ENCODE data around the gene PTPRC. TPM values are rescaled to one million over a fixed set of nuclear protein-coding genes. Genes with fewer than 3 reads are reported as not detected.

The PTPRC gene
- total and polyA plus RNA-seq, 2 experiments from 2014 or later, result 0.66 to 0.86 TPM

DNA sequence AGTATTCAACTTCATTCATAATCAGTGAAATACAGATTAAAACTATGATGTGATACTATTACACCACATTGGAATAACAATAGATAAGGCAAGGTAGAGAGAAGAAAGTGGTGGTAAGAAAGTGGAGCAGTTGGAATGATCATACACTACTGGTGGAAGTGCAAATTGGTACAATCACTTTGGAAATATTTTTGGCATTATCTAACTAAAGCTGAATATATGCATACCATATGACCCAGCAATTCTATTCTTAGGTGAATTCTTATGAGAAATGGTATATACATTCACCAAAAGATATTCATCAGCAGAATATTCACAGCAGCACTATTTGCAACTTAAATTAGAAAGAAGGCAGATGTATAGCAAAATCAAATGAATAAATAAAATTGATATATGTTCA is 21.4 kb upstream of the PTPRC start:
- Histone ChIP-seq H2AFZ (no peak overlapping the region), H3K36me3 (ENCODE audit: low read depth) (no peaks in the 10 kb centered on the region), H3K4me1 (ENCODE audit: insufficient read depth) (peaks cover 5% of the 10 kb centered on the region; the same call in 1 of the 2 replicates), H4K20me1 (ENCODE audit: insufficient read depth) (no peaks in the 10 kb centered on the region), H3F3A (ENCODE audit: insufficient read depth) (no peaks in the 10 kb centered on the region), H3K27ac (no peak overlapping the region), H3K4me2 (ENCODE audit: unreplicated experiment) (no peak overlapping the region), H3K9me3 (ENCODE audit: low read depth) (no peaks in the 10 kb centered on the region), H3K79me2 (ENCODE audit: insufficient read depth) (no peaks in the 10 kb centered on the region), H3K9ac (no peak overlapping the region), H3K9me2 (ENCODE audit: insufficient read depth) (0 out of 2 replicates have a peak, but pooled peaks cover 3% of the 10 kb centered on the region), H3K4me3 (no peak overlapping the region), H3K27me3 (replicated peaks; ENCODE audit: insufficient read depth) (no peaks in the 10 kb centered on the region)
- TF ChIP-seq EZH2 (IDR thresholded peaks at IDR 0.05; ENCODE audit: insufficient read depth, poor library complexity, severe bottlenecking) (no peak), EZH2phosphoT487 (IDR thresholded peaks at IDR 0.05; ENCODE audit: insufficient read depth, low read depth) (no peak)
- in situ Hi-C loops (cut with MboI), result no loop called here
- no peak for DNase-seq

DNA sequence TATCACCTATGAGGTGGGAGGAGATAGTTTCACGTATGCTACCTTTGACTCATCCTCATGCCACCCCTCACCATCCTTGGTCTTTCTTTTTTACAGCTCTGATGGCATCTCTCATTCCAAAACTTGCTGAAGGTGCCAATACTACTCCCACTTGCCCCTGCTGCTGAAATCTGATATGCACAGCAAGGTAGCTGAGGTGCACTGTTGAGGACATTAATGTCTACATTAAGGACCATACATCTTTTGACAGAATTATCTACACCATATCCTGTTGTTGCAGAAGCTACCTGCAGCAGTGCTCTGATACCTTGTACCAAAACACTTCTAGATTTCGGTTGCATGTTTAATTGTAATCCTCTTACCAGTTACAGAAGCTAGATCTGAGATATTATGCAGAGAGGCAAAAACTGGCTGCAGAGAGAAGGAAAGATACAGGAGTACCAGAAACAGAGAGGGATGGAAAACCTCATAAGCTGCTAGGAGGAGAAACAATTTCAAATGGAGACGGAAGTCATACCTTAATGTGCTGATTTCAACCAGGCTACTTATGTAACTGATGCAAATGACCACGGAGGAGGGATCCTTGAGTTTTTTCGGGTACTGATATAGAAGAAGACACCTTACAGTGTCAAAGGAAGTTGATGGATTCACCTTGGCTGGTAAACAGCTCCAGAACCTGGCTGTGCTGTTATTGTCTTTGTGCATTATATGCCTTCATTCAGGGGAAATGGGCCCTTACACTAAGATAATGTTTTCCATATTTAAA is 19.3 kb upstream of the PTPRC start:
- Histone ChIP-seq H3K27me3 (replicated peaks; ENCODE audit: insufficient read depth) (no peaks in the 10 kb centered on the region), H3K9ac (no peak overlapping the region), H2AFZ (no peak overlapping the region), H3K79me2 (ENCODE audit: insufficient read depth) (no peaks in the 10 kb centered on the region), H3K4me1 (ENCODE audit: insufficient read depth) (peaks cover 19% of the 10 kb centered on the region), H4K20me1 (ENCODE audit: insufficient read depth) (no peaks in the 10 kb centered on the region), H3K4me3 (no peak overlapping the region), H3K9me2 (ENCODE audit: insufficient read depth) (0 out of 2 replicates have a peak, but pooled peaks cover 3% of the 10 kb centered on the region), H3F3A (ENCODE audit: insufficient read depth) (peaks cover 15% of the 10 kb centered on the region; the same call in 1 of the 2 replicates), H3K4me2 (ENCODE audit: unreplicated experiment) (no peak overlapping the region), H3K27ac (no peak overlapping the region), H3K36me3 (ENCODE audit: low read depth) (no peaks in the 10 kb centered on the region), H3K9me3 (ENCODE audit: low read depth) (no peaks in the 10 kb centered on the region)
- in situ Hi-C loops (cut with MboI), result no loop called here
- no peak for TF ChIP-seq EZH2 (IDR thresholded peaks at IDR 0.05; ENCODE audit: insufficient read depth, poor library complexity, severe bottlenecking)
- TF ChIP-seq EZH2phosphoT487 (IDR thresholded peaks at IDR 0.05; ENCODE audit: insufficient read depth, low read depth), result no peak
- WGBS, 2 experiments (ENCODE audit: low coverage in 1 of 2, low lambda C conversion rate in 2 of 2, missing lambda C conversion rate in 2 of 2), result 73 to 76% methylated on average over 5 of the region's 5 CpGs
- no peak for DNase-seq

DNA sequence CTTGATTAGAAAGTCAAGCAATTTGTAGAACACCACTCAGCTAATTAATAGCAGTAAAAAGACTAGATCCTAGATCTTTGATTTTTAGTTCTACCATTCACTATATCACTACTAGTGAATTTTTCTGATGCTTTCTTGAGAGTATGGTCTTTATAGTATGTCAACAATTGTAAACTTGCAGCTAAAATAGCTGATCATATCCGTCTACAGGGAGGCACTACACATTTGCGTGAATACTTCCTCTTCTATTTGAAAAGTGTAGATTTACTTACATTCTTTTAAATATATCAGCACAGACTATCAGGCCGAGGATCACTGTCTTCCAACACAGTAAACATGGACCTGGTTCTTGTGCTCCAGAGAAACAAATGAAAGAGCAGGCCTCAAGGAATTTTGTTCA is 18.6 kb upstream of the PTPRC start:
- no peak overlapping the region for H3K27ac ChIP-seq
- TF ChIP-seq EZH2phosphoT487 (IDR thresholded peaks at IDR 0.05; ENCODE audit: insufficient read depth, low read depth), result no peak
- WGBS, 2 experiments (ENCODE audit: low coverage in 1 of 2, low lambda C conversion rate in 2 of 2, missing lambda C conversion rate in 2 of 2), result 71 to 72% methylated on average over 3 of the region's 3 CpGs
- no peak overlapping the region for H3K4me3 ChIP-seq
- no peak for DNase-seq
- no peaks in the 10 kb centered on the region for H3K9me3 ChIP-seq (ENCODE audit: low read depth)
- in situ Hi-C loops (cut with MboI), result no loop called here
- H3K9me2 ChIP-seq (ENCODE audit: insufficient read depth), result 0 out of 2 replicates have a peak, but pooled peaks cover 3% of the 10 kb centered on the region
- peaks cover 17% of the 10 kb centered on the region; the same call in 1 of the 2 replicates for H3F3A ChIP-seq (ENCODE audit: insufficient read depth)
- no peak overlapping the region for H2AFZ ChIP-seq
- H4K20me1 ChIP-seq (ENCODE audit: insufficient read depth), result no peaks in the 10 kb centered on the region
- H3K36me3 ChIP-seq (ENCODE audit: low read depth), result no peaks in the 10 kb centered on the region
- H3K9ac ChIP-seq, result no peak overlapping the region
- no peaks in the 10 kb centered on the region for H3K27me3 ChIP-seq (replicated peaks; ENCODE audit: insufficient read depth)
- H3K4me1 ChIP-seq (ENCODE audit: insufficient read depth), result peaks cover 22% of the 10 kb centered on the region
- no peak overlapping the region for H3K4me2 ChIP-seq (ENCODE audit: unreplicated experiment)
- H3K79me2 ChIP-seq (ENCODE audit: insufficient read depth), result no peaks in the 10 kb centered on the region

DNA sequence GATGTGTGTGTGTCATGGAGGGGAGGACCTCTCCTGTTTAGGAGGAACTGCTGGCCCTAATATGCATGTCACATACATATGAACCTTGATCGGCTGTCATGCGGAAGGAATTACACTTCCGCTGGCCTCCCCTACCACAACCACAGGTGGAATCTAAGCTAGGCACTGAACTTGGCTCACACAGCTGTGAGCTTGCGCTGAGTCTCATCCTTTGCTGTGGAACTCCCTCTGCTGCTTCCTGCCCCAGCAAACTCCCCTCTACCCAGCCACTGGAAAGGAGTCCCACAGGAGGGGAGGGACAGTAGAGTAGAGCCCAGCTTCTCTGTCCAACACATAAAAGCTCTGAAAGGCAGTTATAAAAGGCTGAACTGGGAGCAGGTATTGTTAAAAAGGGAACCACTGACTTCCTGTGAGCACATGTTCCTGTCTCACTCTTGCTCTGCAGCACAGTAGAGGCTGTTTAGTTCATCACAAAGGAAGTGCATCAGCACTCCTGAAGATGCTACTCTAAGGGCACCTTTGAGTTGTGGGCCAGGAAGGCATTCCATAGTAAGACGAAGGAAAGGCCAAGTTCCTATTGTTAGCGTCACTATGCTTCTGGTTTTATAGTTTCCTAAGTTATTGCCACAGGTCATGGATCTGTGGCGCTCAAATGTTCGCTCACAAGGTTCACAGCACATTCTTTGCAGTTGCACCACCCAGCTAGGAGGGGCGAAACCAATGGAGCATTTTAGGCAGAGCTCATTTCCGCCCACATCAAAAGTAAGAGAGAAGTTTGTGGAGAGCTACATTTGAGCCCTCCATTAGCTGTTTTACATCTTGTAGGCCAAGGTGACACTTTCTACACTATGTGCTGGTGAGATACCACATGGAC is 17.7 kb upstream of the PTPRC start:
- Histone ChIP-seq H3K9ac (no peak overlapping the region), H3K9me2 (ENCODE audit: insufficient read depth) (0 out of 2 replicates have a peak, but pooled peaks cover 3% of the 10 kb centered on the region), H3K4me3 (no peak overlapping the region), H4K20me1 (ENCODE audit: insufficient read depth) (no peaks in the 10 kb centered on the region), H3K79me2 (ENCODE audit: insufficient read depth) (no peaks in the 10 kb centered on the region), H3F3A (ENCODE audit: insufficient read depth) (peaks cover 17% of the 10 kb centered on the region; the same call in 1 of the 2 replicates), H3K27me3 (replicated peaks; ENCODE audit: insufficient read depth) (no peaks in the 10 kb centered on the region), H2AFZ (no peak overlapping the region), H3K36me3 (ENCODE audit: low read depth) (no peaks in the 10 kb centered on the region), H3K9me3 (ENCODE audit: low read depth) (no peaks in the 10 kb centered on the region), H3K4me1 (ENCODE audit: insufficient read depth) (peaks cover 22% of the 10 kb centered on the region), H3K27ac (no peak overlapping the region), H3K4me2 (ENCODE audit: unreplicated experiment) (no peak overlapping the region)
- 93 to 98% methylated on average over 10 of the region's 10 CpGs for WGBS, 2 experiments (ENCODE audit: low coverage in 1 of 2, low lambda C conversion rate in 2 of 2, missing lambda C conversion rate in 2 of 2)
- DNase-seq, result no peak
- in situ Hi-C loops (cut with MboI), result no loop called here
- no peak for TF ChIP-seq EZH2phosphoT487 (IDR thresholded peaks at IDR 0.05; ENCODE audit: insufficient read depth, low read depth)
- TF ChIP-seq EZH2 (IDR thresholded peaks at IDR 0.05; ENCODE audit: insufficient read depth, poor library complexity, severe bottlenecking), result no peak

Measured in GM23248 (cell line).